Motor neuron (in vitro differentiated cells): ENCODE measurements around the gene FRK. TPM values are rescaled to one million over a fixed set of nuclear protein-coding genes. Genes with fewer than 3 reads are reported as not detected.

Experiments
- ATAC-seq, 8 experiments: fragments of 200-7000 bp; cut with Tn5 transposase; replicated peaks in 6 of 8; 2 replicates each; pipeline ENCODE4 v1.8.0; 2021; ENCODE audit warnings: mild to moderate bottlenecking in 8 of 8, moderate library complexity in 8 of 8
- H3K27ac ChIP-seq, 2 donors: fragments of 250-450 bp; sonication (Bioruptor Pico); 2 replicates each; pipeline ENCODE4 v1.9.0; 2021; ENCODE audit warnings: antibody characterized with exemption in 2 of 2, mild to moderate bottlenecking in 2 of 2, moderate library complexity in 1 of 2
- H3K4me1 ChIP-seq, 2 donors: fragments of 250-450 bp; sonication (Bioruptor Pico); replicated peaks in 1 of 2; 2 replicates each; pipeline ENCODE4 v1.6.1; 2021; ENCODE audit warnings: antibody characterized with exemption in 2 of 2, mild to moderate bottlenecking in 2 of 2, moderate library complexity in 1 of 2
- H3K4me3 ChIP-seq, 5 donors: fragments of 250-450 bp; sonication (Bioruptor Pico); 2 replicates each; pipeline ENCODE4 v1.9.0; 2021; ENCODE audit warnings: antibody characterized with exemption in 5 of 5, mild to moderate bottlenecking in 5 of 5, moderate library complexity in 4 of 5
- WGBS, 10 experiments: fragments of 450-650 bp; shearing (Covaris generic); methylation state at CpG; one replicate each; pipeline ENCODE4 v1.0.0; 2022; 5-methylcytosine and 5-hydroxymethylcytosine counted together
- in situ Hi-C, 9 experiments: fragments of 400-800 bp; cut with MboI; loops; one replicate each; pipeline ENCODE4 v1.15.0; 2021; ENCODE audit warnings: low sequenced_read_pairs in 9 of 9, low pct_unique_long_range_greater_than_20kb in 2 of 9; ENCODE audit not compliant: unreplicated experiment in 9 of 9
- total RNA-seq, 8 experiments: library from RNA; unstranded; fragments of 300-600 nt; gene quantifications; 2 replicates each; pipeline versions ENCODE4 v1.2.3 to v1.2.4, GENCODE V29; 2022

FRK gene
- total RNA-seq, 8 experiments from 2014 or later, result 0.05 to 4.1 (median 0.24) TPM

GRCh38 chr6:116022841-116023445 lies 37.7 kb downstream of the FRK start:
- peak in 2 of 8 experiments; percentile 32 to 40 for ATAC-seq
- WGBS, 10 experiments, result 0 to 79% (median 60%) methylated on average over 1 to 2 of the region's 2 CpGs; no CpG with 5 or more reads in 1 of the 10 experiments
- in situ Hi-C loops, result no loop called here
- H3K27ac ChIP-seq, result no peak overlapping the region
- no peaks in the 10 kb centered on the region for H3K4me1 ChIP-seq
- no peak overlapping the region for H3K4me3 ChIP-seq

GRCh38 chr6:116020738-116021137 lies 40.0 kb downstream of the FRK start:
- Histone ChIP-seq H3K4me3 (no peak overlapping the region), H3K27ac (no peak overlapping the region), H3K4me1 (no peaks in the 10 kb centered on the region)
- ATAC-seq, result no peak
- in situ Hi-C loops, result no loop called here

GRCh38 chr6:116019428-116019827 lies 41.3 kb downstream of the FRK start:
- 53 to 100% (median 95%) methylated on average over 1 to 2 of the region's 2 CpGs; no CpG with 5 or more reads in 1 of the 10 experiments for WGBS, 10 experiments
- H3K27ac ChIP-seq, result no peak overlapping the region
- in situ Hi-C loops, result no loop called here
- no peak for ATAC-seq
- no peak overlapping the region for H3K4me3 ChIP-seq
- H3K4me1 ChIP-seq, result no peaks in the 10 kb centered on the region

GRCh38 chr6:116018976-116019375 lies 41.7 kb downstream of the FRK start:
- H3K27ac ChIP-seq, result no peak overlapping the region
- in situ Hi-C loops, result no loop called here
- no peak for ATAC-seq
- WGBS, 10 experiments, result 17 to 100% (median 67%) methylated on average over 1 of the region's 1 CpG; no CpG with 5 or more reads in 2 of the 10 experiments
- no peak overlapping the region for H3K4me3 ChIP-seq
- no peaks in the 10 kb centered on the region for H3K4me1 ChIP-seq

GRCh38 chr6:116017546-116018295 lies 43.0 kb downstream of the FRK start:
- peak in 3 of 8 experiments; percentile 55 to 66 (median 59) for ATAC-seq
- Histone ChIP-seq H3K4me1 (no peaks in the 10 kb centered on the region), H3K4me3 (no peak overlapping the region), H3K27ac (no peak overlapping the region)
- WGBS, 10 experiments, result 0 to 100% (median 83%) methylated on average over 1 to 2 of the region's 2 CpGs; no CpG with 5 or more reads in 2 of the 10 experiments
- in situ Hi-C loops, result no loop called here

- in situ Hi-C loops, result no loop called here
- Histone ChIP-seq H3K4me3 (no peak overlapping the region), H3K27ac (no peak overlapping the region), H3K4me1 (no peaks in the 10 kb centered on the region)
- ATAC-seq, result peak in 5 of 8 experiments; percentile 22 to 83 (median 34)
- 0 to 100% (median 39%) methylated on average over 1 to 4 of the region's 4 CpGs; no CpG with 5 or more reads in 2 of the 10 experiments for WGBS, 10 experiments
Observed at GRCh38 chr6:116016846-116017545, 43.7 kb downstream of the FRK start.

GRCh38 chr6:116015983-116016382 lies 44.7 kb downstream of the FRK start:
- in situ Hi-C loops, result no loop called here

GRCh38 chr6:116015561-116015960 lies 45.1 kb downstream of the FRK start:
- Histone ChIP-seq H3K4me1 (peaks cover 4 to 6% of the 10 kb centered on the region in 2 donors), H3K4me3 (no peak overlapping the region), H3K27ac (no peak overlapping the region)
- in situ Hi-C loops, result no loop called here
- no peak for ATAC-seq

More at GRCh38 chr6:116015983-116016382, 44.7 kb downstream of the FRK start:
- peaks cover under 1 to 1% of the 10 kb centered on the region in 2 donors for H3K4me1 ChIP-seq
- H3K27ac ChIP-seq, result no peak overlapping the region
- no peak overlapping the region for H3K4me3 ChIP-seq
- ATAC-seq, result no peak

- Histone ChIP-seq H3K4me1 (peaks cover 17 to 20% of the 10 kb centered on the region in 2 donors), H3K27ac (no peak overlapping the region), H3K4me3 (no peak overlapping the region)
- in situ Hi-C loops, result no loop called here
- no peak for ATAC-seq
Observed at GRCh38 chr6:116012951-116013350, 47.7 kb downstream of the FRK start.

GRCh38 chr6:116012471-116012949 lies 48.2 kb downstream of the FRK start:
- WGBS, 10 experiments, result 43 to 100% (median 100%) methylated on average over 1 of the region's 1 CpG; no CpG with 5 or more reads in 5 of the 10 experiments
- in situ Hi-C loops, result no loop called here
- ATAC-seq, result peak in 1 of 8 experiments; percentile 34

GRCh38 chr6:116011520-116011919 lies 49.2 kb downstream of the FRK start:
- no peak for ATAC-seq
- H3K27ac ChIP-seq, result no peak overlapping the region
- peaks cover 17 to 20% of the 10 kb centered on the region in 2 donors for H3K4me1 ChIP-seq
- WGBS, 10 experiments, result 67 to 100% (median 92%) methylated on average over 1 to 3 of the region's 3 CpGs; no CpG with 5 or more reads in 1 of the 10 experiments
- in situ Hi-C loops, result no loop called here
- H3K4me3 ChIP-seq, result no peak overlapping the region

More at GRCh38 chr6:116012471-116012949, 48.2 kb downstream of the FRK start:
- Histone ChIP-seq H3K4me3 (no peak overlapping the region), H3K27ac (no peak overlapping the region), H3K4me1 (peaks cover 17 to 20% of the 10 kb centered on the region in 2 donors)

- 15 to 75% (median 46%) methylated on average over 2 to 3 of the region's 3 CpGs; no CpG with 5 or more reads in 1 of the 10 experiments for WGBS, 10 experiments
- in situ Hi-C loops, result no loop called here
- ATAC-seq, result peak; percentile 51 to 73 (median 60)
- H3K4me3 ChIP-seq, result no peak overlapping the region
- H3K4me1 ChIP-seq, result peaks cover 17 to 20% of the 10 kb centered on the region in 2 donors
- H3K27ac ChIP-seq, result no peak overlapping the region
Observed at GRCh38 chr6:116010790-116011401, 49.8 kb downstream of the FRK start.

GRCh38 chr6:116010386-116010785 lies 50.3 kb downstream of the FRK start:
- Histone ChIP-seq H3K4me1 (peaks cover 17 to 20% of the 10 kb centered on the region in 2 donors), H3K27ac (no peak overlapping the region), H3K4me3 (no peak overlapping the region)
- 48 to 100% (median 72%) methylated on average over 1 to 3 of the region's 3 CpGs for WGBS, 10 experiments
- ATAC-seq, result no peak
- in situ Hi-C loops, result no loop called here
